HCT116 (cell line): Measurements from ENCODE around the gene UPB1. TPM values are rescaled to one million over a fixed set of nuclear protein-coding genes. Genes with fewer than 3 reads are reported as not detected.

Source experiments
- ATAC-seq: fragments of 200-7000 bp; cut with Tn5 transposase; 2 replicates; pipeline ENCODE4 v1.9.1; 2020; ENCODE audit warnings: mild to moderate bottlenecking, moderate library complexity
- BruUV-seq: library from RNA; stranded (reverse); fragments of 400-500 nt; replicated peaks from 2 replicates; lab custom pipeline; 2021; lab: Mats Ljungman, UMichigan
- CTCF ChIA-PET: fragments of 300-600 bp; sonication (Branson Sonifier 250); formaldehyde crosslinking; loops from one replicate; lab custom pipeline; 2021; ENCODE audit warnings: antibody characterized with exemption; lab: Charles Lee
- POLR2A ChIA-PET: fragments of 300-600, 350-600 bp; sonication (Branson Sonifier 250); formaldehyde crosslinking; loops from one replicate; lab custom pipeline; 2021; ENCODE audit warnings: antibody characterized with exemption; lab: Charles Lee
- RAD21 ChIA-PET, 2 experiments: fragments of 300-600 bp; sonication (Branson Sonifier 250); formaldehyde crosslinking; loops; one replicate each; lab custom pipeline; 2023; ENCODE audit warnings: low total read pairs in 2 of 2; ENCODE audit not compliant: uncharacterized antibody in 2 of 2, unreplicated experiment in 2 of 2, low non-redundant PET in 1 of 2; lab: Charles Lee
- DNase-seq: peaks from one replicate; pipeline ENCODE4 v3.0.0-alpha.2; 2010; ENCODE audit warnings: low read depth, low spot score
- H2AFZ ChIP-seq: fragments of 200-600 bp; shearing (Covaris generic), sonication (generic); 2 replicates; pipeline ENCODE4 v1.6.1; 2017; ENCODE audit warnings: low read depth, mixed run types, mixed read lengths, antibody characterized with exemption, low read length; ENCODE audit not compliant: poor library complexity, severe bottlenecking
- H3K27ac ChIP-seq: 2 replicates; pipeline ENCODE4 v1.5.1; 2012; ENCODE audit warnings: low read depth, low read length
- H3K27me3 ChIP-seq: fragments of 200-600 bp; sonication (generic); 2 replicates; pipeline ENCODE4 v1.6.1; 2016; ENCODE audit warnings: mixed run types, low read length, mixed read lengths; ENCODE audit not compliant: insufficient read depth
- H3K36me3 ChIP-seq, 2 experiments: fragments of 200-500 bp in 1 of 2; fragments of 200-600 bp in 1 of 2; sonication (Bioruptor generic) in 1 of 2; sonication (generic) in 1 of 2; 2 replicates each; pipeline versions ENCODE4 v1.5.1 to v1.6.1; 2014 to 2016; ENCODE audit warnings: low read length in 2 of 2, inconsistent platforms in 1 of 2, mixed read lengths in 1 of 2, mixed run types in 1 of 2; ENCODE audit not compliant: insufficient read depth in 2 of 2, control insufficient read depth in 1 of 2
- H3K4me1 ChIP-seq, 2 experiments: fragments of 200-600 bp in 1 of 2; sonication (generic) in 1 of 2; 2 replicates each; pipeline versions ENCODE4 v1.5.1 to v1.6.1; 2012 to 2017; ENCODE audit warnings: low read length in 2 of 2, inconsistent platforms in 1 of 2, mild to moderate bottlenecking in 1 of 2, mixed read lengths in 1 of 2, mixed run types in 1 of 2, moderate library complexity in 1 of 2; ENCODE audit not compliant: insufficient read depth in 2 of 2, control insufficient read depth in 1 of 2
- H3K4me2 ChIP-seq: fragments of 200-600 bp; sonication (generic); 2 replicates; pipeline ENCODE4 v1.6.1; 2017; ENCODE audit warnings: mixed run types, low read length, mixed read lengths
- H3K4me3 ChIP-seq, 2 experiments: fragments of 200-600 bp in 1 of 2; sonication (generic) in 1 of 2; replicated peaks in 1 of 2; 2 replicates each; pipeline ENCODE4 v1.5.1; 2011 to 2016; ENCODE audit warnings: low read length in 2 of 2, control low read depth in 1 of 2, low read depth in 1 of 2, mild to moderate bottlenecking in 1 of 2, mixed read lengths in 1 of 2, mixed run types in 1 of 2
- H3K79me2 ChIP-seq: fragments of 200-600 bp; sonication (generic); 2 replicates; pipeline ENCODE4 v1.6.1; 2017; ENCODE audit warnings: mild to moderate bottlenecking, mixed run types, low read length, moderate library complexity, mixed read lengths; ENCODE audit not compliant: insufficient read depth
- H3K9ac ChIP-seq: fragments of 200-600 bp; sonication (generic); 2 replicates; pipeline ENCODE4 v1.6.1; 2016; ENCODE audit warnings: low read length, mixed read lengths
- H3K9me2 ChIP-seq: fragments of 200-600 bp; sonication (generic), shearing (Covaris generic); 2 replicates; pipeline ENCODE4 v1.6.1; 2017; ENCODE audit warnings: mixed run types, mild to moderate bottlenecking, moderate library complexity; ENCODE audit not compliant: insufficient read depth
- H3K9me3 ChIP-seq, 2 experiments: fragments of 200-500 bp in 1 of 2; fragments of 200-600 bp in 1 of 2; sonication (Bioruptor generic) in 1 of 2; sonication (generic) in 1 of 2; 2 replicates each; pipeline ENCODE4 v1.6.1; 2014 to 2017; ENCODE audit warnings: low read length in 2 of 2, mixed read lengths in 2 of 2, inconsistent platforms in 1 of 2, low read depth in 1 of 2, mild to moderate bottlenecking in 1 of 2, mixed run types in 1 of 2, moderate library complexity in 1 of 2; ENCODE audit not compliant: control insufficient read depth in 1 of 2, insufficient read depth in 1 of 2
- H4K20me1 ChIP-seq: fragments of 200-600 bp; sonication (generic), shearing (Covaris generic); 2 replicates; pipeline ENCODE4 v1.6.1; 2017; ENCODE audit warnings: mixed run types, mild to moderate bottlenecking, moderate library complexity; ENCODE audit not compliant: insufficient read depth
- CBX3 ChIP-seq: IDR thresholded peaks from 2 replicates; pipeline ENCODE4 v1.6.1; 2012; ENCODE audit warnings: low read depth
- CEBPB ChIP-seq: IDR thresholded peaks from 2 replicates; pipeline ENCODE4 v1.6.1; 2012; ENCODE audit warnings: low read depth
- EGR1 ChIP-seq: IDR thresholded peaks from 2 replicates; pipeline ENCODE4 v1.6.1; 2012; ENCODE audit warnings: low read depth
- ELF1 ChIP-seq: IDR thresholded peaks from 2 replicates; pipeline ENCODE4 v1.6.1; 2012; ENCODE audit warnings: low read depth, borderline replicate concordance
- FOSL1 ChIP-seq: IDR thresholded peaks from 2 replicates; pipeline ENCODE4 v1.6.1; 2012; ENCODE audit warnings: low read depth
- JUND ChIP-seq: IDR thresholded peaks from 2 replicates; pipeline ENCODE4 v1.6.1; 2012
- POLR2A ChIP-seq: IDR thresholded peaks from 2 replicates; pipeline ENCODE4 v1.7.0; 2011; ENCODE audit warnings: borderline replicate concordance; ENCODE audit not compliant: insufficient read depth, insufficient read length; ENCODE audit errors: extremely low read depth
- POLR2AphosphoS5 ChIP-seq: IDR thresholded peaks from 2 replicates; pipeline ENCODE4 v1.6.1; 2011; ENCODE audit warnings: mild to moderate bottlenecking, low read depth, low read length, moderate library complexity
- SP1 ChIP-seq: IDR thresholded peaks from 2 replicates; pipeline ENCODE4 v1.6.1; 2012; ENCODE audit warnings: low read depth
- SRF ChIP-seq: IDR thresholded peaks from 2 replicates; pipeline ENCODE4 v1.6.1; 2012; ENCODE audit warnings: low read depth
- TCF7L2 ChIP-seq: IDR thresholded peaks from 2 replicates; pipeline ENCODE4 v1.7.0; 2011; ENCODE audit warnings: borderline replicate concordance, inconsistent platforms; ENCODE audit not compliant: insufficient read depth, insufficient read length; ENCODE audit errors: extremely low read depth
- YY1 ChIP-seq: IDR thresholded peaks from 2 replicates; pipeline ENCODE4 v1.6.1; 2011; ENCODE audit warnings: low read length, low read depth, moderate library complexity, mild to moderate bottlenecking; ENCODE audit not compliant: insufficient replicate concordance; ENCODE audit errors: extremely low read depth
- ZFX ChIP-seq: fragments of 450-650 bp; IDR thresholded peaks from 2 replicates; pipeline ENCODE4 v1.6.1; 2017
- ZNF274 ChIP-seq: fragments of 200-500 bp; sonication (Bioruptor generic); IDR thresholded peaks from 2 replicates; pipeline ENCODE4 v1.6.1; 2014; ENCODE audit warnings: mild to moderate bottlenecking, low read depth, low read length, inconsistent platforms
- intact Hi-C: fragments of 100-400 bp; cut with micrococcal nuclease; formaldehyde crosslinking; loops from 2 replicates; pipeline ENCODE4 v1.10.0; 2022
- total RNA-seq: library from RNA; stranded (reverse); gene quantifications from one replicate; pipeline ENCODE4 v1.2.1, GENCODE V29; 2021; ENCODE audit not compliant: unreplicated experiment
- TF ChIP-seq, protein P1 (sequence below): IDR thresholded peaks from 2 replicates; pipeline ENCODE4 v1.6.1; 2012
- TF ChIP-seq, protein P2 (sequence below): IDR thresholded peaks from 2 replicates; pipeline ENCODE4 v1.6.1; 2011; ENCODE audit warnings: mild to moderate bottlenecking, low read length, moderate library complexity; ENCODE audit not compliant: insufficient replicate concordance; ENCODE audit errors: extremely low read depth
- TF ChIP-seq, protein P3 (sequence below): IDR thresholded peaks from 2 replicates; pipeline ENCODE4 v1.6.1; 2012; ENCODE audit warnings: low read depth
- TF ChIP-seq, protein P4 (sequence below), 3 experiments: fragments of 200-600 bp in 1 of 3; sonication (generic) in 1 of 3; IDR thresholded peaks in 2 of 3; conservative IDR thresholded peaks in 1 of 3; 2 replicates each; pipeline ENCODE4 v1.5.1; 2012 to 2017; ENCODE audit warnings: low read depth in 2 of 3, low read length in 2 of 3, antibody characterized with exemption in 1 of 3, borderline replicate concordance in 1 of 3, control low read depth in 1 of 3, mild to moderate bottlenecking in 1 of 3, mixed read lengths in 1 of 3, mixed run types in 1 of 3, moderate library complexity in 1 of 3; ENCODE audit not compliant: insufficient read depth in 1 of 3

The UPB1 gene
- total RNA-seq, 1 experiment from 2014 or later, result 0.27 TPM

DNA sequence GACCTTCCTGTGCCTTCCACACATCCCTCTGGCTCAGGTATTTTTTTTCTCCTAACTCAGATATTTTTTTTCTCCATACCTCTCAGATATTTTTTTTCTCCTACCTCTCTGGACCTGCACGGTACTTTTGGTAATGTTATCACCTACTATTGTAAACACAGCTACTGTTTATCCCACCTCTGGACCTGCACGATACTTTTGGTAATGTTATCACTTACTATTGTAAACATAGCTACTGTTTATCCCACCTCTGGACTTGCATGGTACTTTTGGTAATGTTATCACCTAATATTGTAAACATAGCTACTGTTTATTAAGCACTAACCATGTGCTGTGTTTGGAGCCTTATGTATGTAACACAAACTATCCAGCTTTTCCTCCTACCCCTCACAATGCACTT is 12.1 kb upstream of the UPB1 start:
- Histone ChIP-seq H3K9me2 (no peaks in the 10 kb centered on the region), H3K9me3 (no peaks in the 10 kb centered on the region), H3K79me2 (no peaks in the 10 kb centered on the region), H4K20me1 (no peaks in the 10 kb centered on the region), H3K27ac (no peak overlapping the region), H3K9ac (no peak overlapping the region), H3K27me3 (no peaks in the 10 kb centered on the region), H2AFZ (no peak overlapping the region), H3K4me1 (peaks cover 12 to 15% of the 10 kb centered on the region in 2 experiments; a peak in 2 of 4 replicates), H3K4me2 (no peak overlapping the region), H3K36me3 (no peaks in the 10 kb centered on the region), H3K4me3 (no peak overlapping the region)
- ChIA-PET POLR2A (interaction anchor here (0.9 kb wide), 1 partner anchor 9 kb away, joined by 3 read pairs; no protein-coding TSS in a partner anchor), RAD21 (no interaction called here), CTCF (no interaction called here)
- TF ChIP-seq, protein P1, sequence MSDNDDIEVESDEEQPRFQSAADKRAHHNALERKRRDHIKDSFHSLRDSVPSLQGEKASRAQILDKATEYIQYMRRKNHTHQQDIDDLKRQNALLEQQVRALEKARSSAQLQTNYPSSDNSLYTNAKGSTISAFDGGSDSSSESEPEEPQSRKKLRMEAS, result no peak
- TF ChIP-seq EGR1 (no peak), YY1 (no peak), CEBPB (no peak), SRF (no peak), JUND (no peak), FOSL1 (no peak), ZNF274 (no peak), CBX3 (no peak), ZFX (no peak), SP1 (no peak), POLR2AphosphoS5 (no peak), POLR2A (no peak), ELF1 (no peak), TCF7L2 (no peak)
- TF ChIP-seq, protein P2, sequence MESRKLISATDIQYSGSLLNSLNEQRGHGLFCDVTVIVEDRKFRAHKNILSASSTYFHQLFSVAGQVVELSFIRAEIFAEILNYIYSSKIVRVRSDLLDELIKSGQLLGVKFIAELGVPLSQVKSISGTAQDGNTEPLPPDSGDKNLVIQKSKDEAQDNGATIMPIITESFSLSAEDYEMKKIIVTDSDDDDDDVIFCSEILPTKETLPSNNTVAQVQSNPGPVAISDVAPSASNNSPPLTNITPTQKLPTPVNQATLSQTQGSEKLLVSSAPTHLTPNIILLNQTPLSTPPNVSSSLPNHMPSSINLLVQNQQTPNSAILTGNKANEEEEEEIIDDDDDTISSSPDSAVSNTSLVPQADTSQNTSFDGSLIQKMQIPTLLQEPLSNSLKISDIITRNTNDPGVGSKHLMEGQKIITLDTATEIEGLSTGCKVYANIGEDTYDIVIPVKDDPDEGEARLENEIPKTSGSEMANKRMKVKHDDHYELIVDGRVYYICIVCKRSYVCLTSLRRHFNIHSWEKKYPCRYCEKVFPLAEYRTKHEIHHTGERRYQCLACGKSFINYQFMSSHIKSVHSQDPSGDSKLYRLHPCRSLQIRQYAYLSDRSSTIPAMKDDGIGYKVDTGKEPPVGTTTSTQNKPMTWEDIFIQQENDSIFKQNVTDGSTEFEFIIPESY, result no peak
- TF ChIP-seq, protein P3, sequence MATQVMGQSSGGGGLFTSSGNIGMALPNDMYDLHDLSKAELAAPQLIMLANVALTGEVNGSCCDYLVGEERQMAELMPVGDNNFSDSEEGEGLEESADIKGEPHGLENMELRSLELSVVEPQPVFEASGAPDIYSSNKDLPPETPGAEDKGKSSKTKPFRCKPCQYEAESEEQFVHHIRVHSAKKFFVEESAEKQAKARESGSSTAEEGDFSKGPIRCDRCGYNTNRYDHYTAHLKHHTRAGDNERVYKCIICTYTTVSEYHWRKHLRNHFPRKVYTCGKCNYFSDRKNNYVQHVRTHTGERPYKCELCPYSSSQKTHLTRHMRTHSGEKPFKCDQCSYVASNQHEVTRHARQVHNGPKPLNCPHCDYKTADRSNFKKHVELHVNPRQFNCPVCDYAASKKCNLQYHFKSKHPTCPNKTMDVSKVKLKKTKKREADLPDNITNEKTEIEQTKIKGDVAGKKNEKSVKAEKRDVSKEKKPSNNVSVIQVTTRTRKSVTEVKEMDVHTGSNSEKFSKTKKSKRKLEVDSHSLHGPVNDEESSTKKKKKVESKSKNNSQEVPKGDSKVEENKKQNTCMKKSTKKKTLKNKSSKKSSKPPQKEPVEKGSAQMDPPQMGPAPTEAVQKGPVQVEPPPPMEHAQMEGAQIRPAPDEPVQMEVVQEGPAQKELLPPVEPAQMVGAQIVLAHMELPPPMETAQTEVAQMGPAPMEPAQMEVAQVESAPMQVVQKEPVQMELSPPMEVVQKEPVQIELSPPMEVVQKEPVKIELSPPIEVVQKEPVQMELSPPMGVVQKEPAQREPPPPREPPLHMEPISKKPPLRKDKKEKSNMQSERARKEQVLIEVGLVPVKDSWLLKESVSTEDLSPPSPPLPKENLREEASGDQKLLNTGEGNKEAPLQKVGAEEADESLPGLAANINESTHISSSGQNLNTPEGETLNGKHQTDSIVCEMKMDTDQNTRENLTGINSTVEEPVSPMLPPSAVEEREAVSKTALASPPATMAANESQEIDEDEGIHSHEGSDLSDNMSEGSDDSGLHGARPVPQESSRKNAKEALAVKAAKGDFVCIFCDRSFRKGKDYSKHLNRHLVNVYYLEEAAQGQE, result no peak
- TF ChIP-seq, protein P4, sequence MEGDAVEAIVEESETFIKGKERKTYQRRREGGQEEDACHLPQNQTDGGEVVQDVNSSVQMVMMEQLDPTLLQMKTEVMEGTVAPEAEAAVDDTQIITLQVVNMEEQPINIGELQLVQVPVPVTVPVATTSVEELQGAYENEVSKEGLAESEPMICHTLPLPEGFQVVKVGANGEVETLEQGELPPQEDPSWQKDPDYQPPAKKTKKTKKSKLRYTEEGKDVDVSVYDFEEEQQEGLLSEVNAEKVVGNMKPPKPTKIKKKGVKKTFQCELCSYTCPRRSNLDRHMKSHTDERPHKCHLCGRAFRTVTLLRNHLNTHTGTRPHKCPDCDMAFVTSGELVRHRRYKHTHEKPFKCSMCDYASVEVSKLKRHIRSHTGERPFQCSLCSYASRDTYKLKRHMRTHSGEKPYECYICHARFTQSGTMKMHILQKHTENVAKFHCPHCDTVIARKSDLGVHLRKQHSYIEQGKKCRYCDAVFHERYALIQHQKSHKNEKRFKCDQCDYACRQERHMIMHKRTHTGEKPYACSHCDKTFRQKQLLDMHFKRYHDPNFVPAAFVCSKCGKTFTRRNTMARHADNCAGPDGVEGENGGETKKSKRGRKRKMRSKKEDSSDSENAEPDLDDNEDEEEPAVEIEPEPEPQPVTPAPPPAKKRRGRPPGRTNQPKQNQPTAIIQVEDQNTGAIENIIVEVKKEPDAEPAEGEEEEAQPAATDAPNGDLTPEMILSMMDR (IDR thresholded peaks at IDR 0.05 in 2 of 3, conservative IDR thresholded peaks at IDR 0.05 in 1 of 3; ENCODE audit: borderline replicate concordance in 1 of 3, insufficient read depth in 1 of 3, low read depth in 2 of 3, low read length in 2 of 3), result no peak
- ATAC-seq (no peak), DNase-seq (no peak)
- no TSS peak for BruUV-seq
- intact Hi-C loops, result no loop called here
